Fibroblast of lung (primary cell): ENCODE data around the gene ZNF614.
"Not testable (repeated sequence)": the region's sequence is repeated elsewhere in the genome, so short reads cannot be mapped to it uniquely, and the experiment has no call there.

ENCODE experiments used
- CTCF ChIP-seq, 2 donors: IDR thresholded peaks in 1 of 2; conservative IDR thresholded peaks in 1 of 2; 1 replicate in 1 of 2; 2 replicates in 1 of 2; pipeline ENCODE4 v1.5.1; 2011 to 2012; ENCODE audit warnings: low read length in 2 of 2, control low read depth in 1 of 2, inconsistent platforms in 1 of 2, low read depth in 1 of 2, mild to moderate bottlenecking in 1 of 2
- EZH2 ChIP-seq: IDR thresholded peaks from 2 replicates; pipeline ENCODE4 v1.5.1; 2012; ENCODE audit warnings: low read length, control low read depth, mild to moderate bottlenecking; ENCODE audit errors: missing control alignments

GRCh38 chr19:52056480-52056879, 28.3 kb upstream of the ZNF614 start:
- not testable (repeated sequence) for TF ChIP-seq CTCF (conservative IDR thresholded peaks at IDR 0.05 in 1 of 2, IDR thresholded peaks at IDR 0.05 in 1 of 2; ENCODE audit: low read depth in 1 of 2, low read length in 2 of 2); EZH2
